K562 (cell line): ENCODE results near the gene GFOD1. TPM values are rescaled to one million over a fixed set of nuclear protein-coding genes. Genes with fewer than 3 reads are reported as not detected.

Experiments
- ATAC-seq: fragments of 200-7000 bp; cut with Tn5 transposase; 3 replicates; pipeline ENCODE4 v1.9.1; 2020; ENCODE audit warnings: moderate library complexity
- BruUV-seq: library from RNA; stranded (reverse); fragments of 400-500 nt; replicated peaks from 2 replicates; lab custom pipeline; 2021; lab: Mats Ljungman, UMichigan
- CTCF ChIA-PET: fragments of 300-600 bp; formaldehyde crosslinking; extraction: SDS; loops from one replicate; lab custom pipeline; 2021; ENCODE audit warnings: low intra/inter-chr PET ratio; lab: Yijun Ruan, JAX
- POLR2A ChIA-PET: fragments of 300-600, 350-650 bp; sonication (Branson Sonifier 250); formaldehyde crosslinking; extraction: SDS; loops from one replicate; lab custom pipeline; 2021; ENCODE audit warnings: antibody characterized with exemption, inconsistent platforms; lab: Yijun Ruan, JAX
- DNase-seq, 4 experiments: peaks; one replicate each; pipeline versions ENCODE4 v3.0.0 to v3.0.0-alpha.2; 2011 to 2018; ENCODE audit warnings: low spot score in 3 of 4, mixed read lengths in 3 of 4; ENCODE audit errors: extremely low read depth in 1 of 4
- FAIRE-seq: peaks from 2 replicates; lab custom pipeline; 2011; peaks lifted over from hg19 to GRCh38; lab: Jason Lieb, UNC
- H2AFZ ChIP-seq: 2 replicates; pipeline ENCODE4 v1.6.0; 2011; ENCODE audit warnings: low read depth, low read length, control low read depth, inconsistent platforms
- H3K27ac ChIP-seq: fragments of 200-600 bp; 3 replicates; pipeline ENCODE4 v1.8.0; 2011; ENCODE audit warnings: low read depth, mild to moderate bottlenecking, control low read depth, inconsistent platforms, low read length, moderate library complexity, mixed read lengths; ENCODE audit errors: extremely low read depth
- H3K27me3 ChIP-seq, 2 experiments: fragments of 300-600 bp in 1 of 2; 2 replicates in 1 of 2; 3 replicates in 1 of 2; pipeline versions ENCODE4 v1.6.0 to v1.8.0; 2011; ENCODE audit warnings: inconsistent platforms in 2 of 2, low read length in 2 of 2, mild to moderate bottlenecking in 1 of 2, mixed read lengths in 1 of 2, moderate library complexity in 1 of 2; ENCODE audit not compliant: control insufficient read depth in 2 of 2, insufficient read depth in 2 of 2
- H3K36me3 ChIP-seq: fragments of 300-600 bp; 3 replicates; pipeline ENCODE4 v1.8.0; 2011; ENCODE audit warnings: mild to moderate bottlenecking, low read length, inconsistent platforms; ENCODE audit not compliant: control insufficient read depth, insufficient read depth
- H3K4me1 ChIP-seq, 2 experiments: fragments of 200-600 bp in 1 of 2; replicated peaks in 1 of 2; 2 replicates in 1 of 2; 3 replicates in 1 of 2; pipeline versions ENCODE4 v1.5.1 to v1.8.0; 2011; ENCODE audit warnings: inconsistent platforms in 2 of 2, low read length in 2 of 2, mild to moderate bottlenecking in 1 of 2, mixed read lengths in 1 of 2, moderate library complexity in 1 of 2; ENCODE audit not compliant: control insufficient read depth in 2 of 2, insufficient read depth in 2 of 2
- H3K4me2 ChIP-seq: 2 replicates; pipeline ENCODE4 v1.6.1; 2011; ENCODE audit warnings: low read length, control low read depth, inconsistent platforms, mixed read lengths; ENCODE audit not compliant: insufficient read depth
- H3K4me3 ChIP-seq: fragments of 200-600 bp; sonication (generic), shearing (Covaris generic); 2 replicates; pipeline ENCODE4 v1.5.1; 2016; ENCODE audit warnings: control low read depth, inconsistent platforms
- H3K79me2 ChIP-seq: fragments of 200-600 bp; 3 replicates; pipeline ENCODE4 v1.8.0; 2011; ENCODE audit warnings: low read length, inconsistent platforms; ENCODE audit not compliant: control insufficient read depth, insufficient read depth
- H3K9ac ChIP-seq, 2 experiments: 2 replicates each; pipeline versions ENCODE4 v1.6.0 to v1.6.1; 2011; ENCODE audit warnings: low read depth in 2 of 2, low read length in 2 of 2, control low read depth in 1 of 2, inconsistent platforms in 1 of 2, mild to moderate bottlenecking in 1 of 2, mixed read lengths in 1 of 2; ENCODE audit not compliant: insufficient read depth in 1 of 2
- H3K9me1 ChIP-seq: one replicate; pipeline ENCODE4 v1.6.0; 2011; ENCODE audit warnings: inconsistent platforms, mild to moderate bottlenecking, low read length, moderate library complexity; ENCODE audit not compliant: control insufficient read depth, insufficient read depth
- H3K9me3 ChIP-seq: replicated peaks from 2 replicates; pipeline ENCODE4 v1.5.1; 2011; ENCODE audit warnings: low read depth, low read length, inconsistent platforms; ENCODE audit not compliant: control insufficient read depth, insufficient read depth
- H4K20me1 ChIP-seq: replicated peaks from 2 replicates; pipeline ENCODE4 v1.6.1; 2011; ENCODE audit warnings: low read length, inconsistent platforms, mixed read lengths; ENCODE audit not compliant: control insufficient read depth, insufficient read depth
- ESRRA ChIP-seq: fragments of 450-650 bp; IDR thresholded peaks from 2 replicates; pipeline ENCODE4 v1.6.1; 2014; ENCODE audit warnings: low read depth, mild to moderate bottlenecking, moderate library complexity, borderline replicate concordance
- GATA2 ChIP-seq: sonication (generic); formaldehyde crosslinking; IDR thresholded peaks from 2 replicates; pipeline ENCODE4 v1.4.0; 2020; ENCODE audit warnings: mild to moderate bottlenecking, missing genetic modification reagents
- RBBP5 ChIP-seq: fragments of 200-600 bp; sonication (generic); IDR thresholded peaks from 2 replicates; pipeline ENCODE4 v1.6.1; 2012; ENCODE audit warnings: borderline replicate concordance, mild to moderate bottlenecking, low read length, control low read depth, inconsistent platforms; ENCODE audit not compliant: insufficient read depth, poor library complexity, severe bottlenecking
- ZKSCAN8 ChIP-seq: fragments of 200-800 bp; sonication (Bioruptor generic); IDR thresholded peaks from 2 replicates; pipeline ENCODE4 v1.6.1; 2016; ENCODE audit warnings: missing genetic modification characterization, missing compliant biosample characterization
- ZNF347 ChIP-seq: fragments of 450-650 bp; formaldehyde crosslinking; IDR thresholded peaks from 2 replicates; pipeline ENCODE4 v1.4.0; 2020; ENCODE audit warnings: low read depth, mild to moderate bottlenecking, moderate library complexity
- ZNF57 ChIP-seq: fragments of 450-650 bp; formaldehyde crosslinking; IDR thresholded peaks from 2 replicates; pipeline ENCODE4 v1.4.0; 2020; ENCODE audit warnings: mild to moderate bottlenecking, moderate library complexity
- WGBS: fragments of 100-300 bp; shearing (Covaris generic); methylation state at CpG from one replicate; pipeline ENCODE4 v1.1.6; 2016; ENCODE audit warnings: low coverage, mixed read lengths; ENCODE audit not compliant: insufficient coverage; ENCODE audit errors: missing lambda C conversion rate; 5-methylcytosine and 5-hydroxymethylcytosine counted together
- in situ Hi-C: fragments of 300-500 bp; cut with MboI; formaldehyde crosslinking; loops from 4 replicates; pipeline ENCODE4 v1.15.0; 2018; ENCODE audit warnings: inconsistent platforms, mixed read lengths
- intact Hi-C: fragments of 100-400 bp; cut with micrococcal nuclease; formaldehyde crosslinking; loops from 2 replicates; pipeline ENCODE4 v1.14.2; 2022
- polyA plus RNA-seq, 8 experiments: library from polyadenylated mRNA; depleted of rRNA in 4 of 8; stranded (reverse) in 5 of 8; unstranded in 3 of 8; fragments of >200 nt; fragmentation: Nextera tagmentation in 2 of 8; fragmentation: Illumina TruSeq in 1 of 8; extraction: Ambion mirVana in 2 of 8; extraction: Trizol in 1 of 8; gene quantifications; 2 replicates each; pipeline versions ENCODE4 v1.2.1 to v1.2.3, GENCODE V29; 2011 to 2014; ENCODE audit warnings: inconsistent platforms in 1 of 8, missing spikeins in 1 of 8
- total RNA-seq, 7 experiments: library from RNA; depleted of rRNA in 6 of 7; stranded (reverse); fragments of >200 nt in 6 of 7; fragmentation: Illumina TruSeq in 2 of 7; extraction: Trizol in 2 of 7; gene quantifications; 2 replicates each; pipeline versions ENCODE4 v1.2.1 to v1.2.3, GENCODE V29; 2011 to 2021; ENCODE audit warnings: low replicate concordance in 1 of 7

Gene GFOD1
- total and polyA plus RNA-seq, 9 of the 15 experiments (the other 6 are each of a cell fraction or from before 2014, with no cell fraction given): 3.8 to 12.0 (median 8.2) TPM

DNA sequence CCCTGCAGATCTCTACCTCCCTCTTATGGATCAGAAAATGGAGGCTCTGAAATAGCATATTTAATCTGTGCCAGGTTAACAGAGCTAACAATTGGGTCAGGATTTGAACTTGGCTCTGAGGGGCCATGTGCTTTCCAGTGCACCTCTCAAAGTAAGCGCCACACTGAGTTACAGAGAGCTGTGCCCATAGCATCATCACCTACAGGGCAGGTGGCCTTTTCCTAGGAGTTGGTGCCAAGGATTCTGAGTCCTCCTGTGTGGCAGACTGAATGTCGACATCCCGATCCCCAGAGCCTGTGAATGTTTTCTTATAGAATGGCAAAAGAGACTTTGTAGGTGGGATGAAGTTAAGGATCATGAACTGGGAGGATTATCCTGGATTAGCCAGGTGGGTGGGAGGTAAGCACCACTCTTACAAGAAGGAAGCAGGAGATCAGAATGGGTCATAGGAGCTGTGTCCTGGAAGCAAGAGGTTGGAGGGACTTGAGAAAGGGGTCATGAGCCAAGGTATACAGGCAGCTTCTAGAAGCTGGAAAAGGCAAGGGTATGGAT lies 91.1 kb downstream of the GFOD1 start:
- CTCF ChIA-PET: no interaction called here
- peaks cover 0 to 6% of the 10 kb centered on the region in 2 experiments; a peak in 1 of 5 replicates for H3K27me3 ChIP-seq
- H3K9me3 ChIP-seq: no peaks in the 10 kb centered on the region
- TF ChIP-seq ZNF57 (CRISPR knock-in tag) (no peak), RBBP5 (peak; percentile 13), ESRRA (no peak), ZKSCAN8 (CRISPR knock-in tag) (peak; percentile 21; the same call in 1 of the 2 replicates), GATA2 (peak; percentile 42; the same call in 1 of the 2 replicates), ZNF347 (CRISPR knock-in tag) (no peak)
- TF ChIP-seq, all 486 proteins: peak for 3
- Histone ChIP-seq H3K79me2 (no peaks in the 10 kb centered on the region), H2AFZ (no peak overlapping the region), H3K4me3 (no peak overlapping the region), H3K4me1 (peaks cover 13 to 24% of the 10 kb centered on the region in 2 experiments), H3K9me1 (peaks cover 4% of the 10 kb centered on the region), H3K36me3 (no peaks in the 10 kb centered on the region), H3K4me2 (peak overlapping the region; percentile 68; the same call in 1 of the 2 replicates), H4K20me1 (0 out of 2 replicates have a peak, but pooled peaks cover 4% of the 10 kb centered on the region), H3K9ac (no peak overlapping the region), H3K27ac (no peak overlapping the region)
- no peak for FAIRE-seq
- POLR2A ChIA-PET: interaction anchor here (0.6 to 1.7 kb wide), 11 partner anchors 10 to 698 kb away, joined by 3 to 5 read pairs (median 3); partner anchors contain the start of gene SIRT5
- no TSS peak for BruUV-seq
- no peak for ATAC-seq
- in situ Hi-C loops: no loop called here
- intact Hi-C loops: loop anchor here (5.0 kb wide), 2 partner anchors 56 to 91 kb away; partner anchors contain the start of gene GFOD1
- 95% methylated on average over 3 of the region's 3 CpGs for WGBS
- no peak for DNase-seq
